GM23248 (cell line): ENCODE data around the gene NEB.

Source experiments
- EZH2 ChIP-seq: fragments of 200-600 bp; sonication (generic); IDR thresholded peaks from 2 replicates; pipeline ENCODE4 v1.6.1; 2018; ENCODE audit warnings: antibody characterized with exemption, mild to moderate bottlenecking; ENCODE audit not compliant: insufficient read depth, poor library complexity, severe bottlenecking
- EZH2phosphoT487 ChIP-seq: fragments of 200-600 bp; sonication (generic); IDR thresholded peaks from 2 replicates; pipeline ENCODE4 v1.6.1; 2018; ENCODE audit warnings: antibody characterized with exemption, moderate library complexity, mild to moderate bottlenecking, low read depth; ENCODE audit not compliant: insufficient read depth

DNA sequence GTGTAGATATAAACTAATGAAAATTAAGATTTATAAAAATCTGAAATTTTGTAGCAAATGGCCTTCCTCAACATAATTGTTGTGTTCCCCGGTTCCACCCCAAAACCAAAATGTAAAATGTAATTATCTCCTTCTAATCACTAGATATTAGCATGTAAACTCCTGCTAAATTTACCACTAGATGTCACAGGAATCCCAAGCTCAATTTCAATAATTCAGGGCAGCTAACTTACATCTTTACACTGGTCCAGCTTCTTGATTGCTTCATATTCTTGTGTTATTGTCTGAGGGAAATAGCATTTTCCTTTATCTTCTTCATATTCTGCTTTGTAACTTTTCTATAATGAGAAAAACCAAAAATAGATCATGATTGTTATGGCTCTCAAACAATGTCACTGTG lies 42.6 kb downstream of the NEB start:
- no peak for TF ChIP-seq EZH2phosphoT487
- no peak for TF ChIP-seq EZH2
